H1 (cell line): ENCODE measurements around the gene RAD9A. TPM values are rescaled to one million over a fixed set of nuclear protein-coding genes. Genes with fewer than 3 reads are reported as not detected.

Experiments
- ASH2L ChIP-seq: fragments of 200-600, 300-600 bp; sonication (generic); IDR thresholded peaks from one replicate; pipeline ENCODE4 v1.7.1; 2017; ENCODE audit warnings: low read length
- ATF3 ChIP-seq: IDR thresholded peaks from 2 replicates; pipeline ENCODE4 v1.6.1; 2011; ENCODE audit warnings: low read depth, mild to moderate bottlenecking, low read length; ENCODE audit not compliant: insufficient read depth
- BRCA1 ChIP-seq: IDR thresholded peaks from 2 replicates; pipeline ENCODE4 v1.6.1; 2012; ENCODE audit warnings: low read depth, low read length, improper control_type of control experiment
- CHD2 ChIP-seq: IDR thresholded peaks from 2 replicates; pipeline ENCODE4 v1.6.1; 2012; ENCODE audit warnings: low read length, improper control_type of control experiment
- CREB1 ChIP-seq: IDR thresholded peaks from 2 replicates; pipeline ENCODE4 v1.6.1; 2012; ENCODE audit warnings: inconsistent platforms
- CTCF ChIP-seq, 3 experiments: IDR thresholded peaks; 1 replicate in 2 of 3; 2 replicates in 1 of 3; pipeline versions ENCODE4 v1.5.1 to v1.6.1; 2011; ENCODE audit warnings: low read length in 3 of 3, mild to moderate bottlenecking in 3 of 3, inconsistent platforms in 2 of 3, low read depth in 1 of 3, moderate library complexity in 1 of 3; ENCODE audit not compliant: insufficient read depth in 1 of 3; ENCODE audit errors: control extremely low read depth in 1 of 3
- EZH2 ChIP-seq: fragments of 200-600 bp; sonication (generic); IDR thresholded peaks from 2 replicates; pipeline ENCODE4 v1.7.1; 2012; ENCODE audit warnings: low read depth, mild to moderate bottlenecking, moderate library complexity, low read length, inconsistent platforms; ENCODE audit not compliant: severe bottlenecking
- GTF2F1 ChIP-seq: IDR thresholded peaks from 2 replicates; pipeline ENCODE4 v1.6.1; 2012; ENCODE audit warnings: low read depth, low read length, improper control_type of control experiment, borderline replicate concordance
- HDAC6 ChIP-seq: IDR thresholded peaks from one replicate; pipeline ENCODE4 v1.7.1; 2012; ENCODE audit warnings: low read depth, mild to moderate bottlenecking, inconsistent platforms, low read length, moderate library complexity
- KDM5A ChIP-seq: fragments of 200-600 bp; IDR thresholded peaks from 2 replicates; pipeline ENCODE4 v1.7.1; 2012; ENCODE audit warnings: mild to moderate bottlenecking, low read length, inconsistent platforms, mixed read lengths
- MAX ChIP-seq: IDR thresholded peaks from 2 replicates; pipeline ENCODE4 v1.6.1; 2012; ENCODE audit warnings: inconsistent platforms
- PHF8 ChIP-seq: fragments of 200-600 bp; sonication (generic); conservative IDR thresholded peaks from 2 replicates; pipeline ENCODE4 v1.7.1; 2012; ENCODE audit warnings: low read depth, mild to moderate bottlenecking, inconsistent platforms, low read length, moderate library complexity
- RBBP5 ChIP-seq: IDR thresholded peaks from 2 replicates; pipeline ENCODE4 v1.7.1; 2012; ENCODE audit warnings: low read depth, mild to moderate bottlenecking, inconsistent platforms, low read length, moderate library complexity, borderline replicate concordance
- SAP30 ChIP-seq: fragments of 300-600 bp; sonication (generic); IDR thresholded peaks from 2 replicates; pipeline ENCODE4 v1.7.1; 2012; ENCODE audit warnings: low read length, moderate library complexity, mild to moderate bottlenecking, inconsistent platforms; ENCODE audit not compliant: insufficient read depth, insufficient replicate concordance
- SIRT6 ChIP-seq: IDR thresholded peaks from one replicate; pipeline ENCODE4 v1.7.1; 2012; ENCODE audit warnings: low read length, inconsistent platforms
- SP2 ChIP-seq: IDR thresholded peaks from 2 replicates; pipeline ENCODE4 v1.6.1; 2012; ENCODE audit warnings: mild to moderate bottlenecking, low read length, inconsistent platforms
- SP4 ChIP-seq: IDR thresholded peaks from 2 replicates; pipeline ENCODE4 v1.6.1; 2012; ENCODE audit warnings: low read length, inconsistent platforms
- TAF1 ChIP-seq: IDR thresholded peaks from 2 replicates; pipeline ENCODE4 v1.6.1; 2011; ENCODE audit warnings: mild to moderate bottlenecking, low read depth, low read length
- TBP ChIP-seq: IDR thresholded peaks from 2 replicates; pipeline ENCODE4 v1.6.1; 2011; ENCODE audit warnings: low read depth, low read length, improper control_type of control experiment
- TEAD4 ChIP-seq: IDR thresholded peaks from 2 replicates; pipeline ENCODE4 v1.6.1; 2012; ENCODE audit warnings: low read depth, low read length, inconsistent platforms, mixed read lengths
- YY1 ChIP-seq: IDR thresholded peaks from 2 replicates; pipeline ENCODE4 v1.6.1; 2011; ENCODE audit warnings: low read depth, mild to moderate bottlenecking, low read length
- polyA plus RNA-seq, 7 experiments: library from polyadenylated mRNA; depleted of rRNA in 3 of 7; stranded (reverse) in 5 of 7; unstranded in 2 of 7; fragments of >200 nt in 5 of 7; fragments of 200-250 nt in 2 of 7; gene quantifications; 1 replicate in 5 of 7; 2 replicates in 1 of 7; 4 replicates in 1 of 7; pipeline versions ENCODE4 v1.2.1 to v1.2.3, GENCODE V29; 2011 to 2013; ENCODE audit warnings: missing spikeins in 2 of 7, mixed read lengths in 2 of 7
- total RNA-seq: library from RNA; stranded (reverse); fragmentation: NEBNext Ultra II Directional; extraction: Animal tissue kit (Norgen Biotek cat#: 25700); gene quantifications from 2 replicates; pipeline ENCODE4 v1.2.1, GENCODE V29; 2021

RAD9A gene
- total and polyA plus RNA-seq, 2 of the 8 experiments (the other 6 are each of a cell fraction or from before 2014, with no cell fraction given) = 22.2 to 25.5 TPM

- no peak for TF ChIP-seq RBBP5
- TF ChIP-seq CTCF (IDR thresholded peaks at IDR 0.05; ENCODE audit: control extremely low read depth in 1 of 3, insufficient read depth in 1 of 3, low read depth in 1 of 3, low read length in 3 of 3) = no peak
- 0 out of 2 replicates have a peak, but pooled peaks have one; percentile 13 for TF ChIP-seq YY1
- no peak for TF ChIP-seq SP2
- peak; percentile 27 for TF ChIP-seq ASH2L
- peak; percentile 21 for TF ChIP-seq SAP30
- no peak for TF ChIP-seq EZH2
- TF ChIP-seq KDM5A = no peak
- peak; percentile 100 for TF ChIP-seq ATF3
- TF ChIP-seq SP4 = peak; percentile 99
- peak; percentile 99 for TF ChIP-seq MAX
- no peak for TF ChIP-seq TEAD4
- peak; percentile 77 for TF ChIP-seq CREB1
- TF ChIP-seq HDAC6 = no peak
- TF ChIP-seq CHD2 = 0 out of 2 replicates have a peak, but pooled peaks have one; percentile 18
- TF ChIP-seq GTF2F1 = peak; percentile 64
- peak; percentile 53 for TF ChIP-seq TAF1
- TF ChIP-seq PHF8 = peak; percentile 80
- TF ChIP-seq BRCA1 = no peak
- peak; percentile 59; the same call in 1 of the 2 replicates for TF ChIP-seq TBP
- TF ChIP-seq SIRT6 = no peak
These were observed at the start of gene RAD9A (continued) for GRCh38 chr11:67391304-67392182.
